ENCODE results near the gene TEX264.

DNA sequence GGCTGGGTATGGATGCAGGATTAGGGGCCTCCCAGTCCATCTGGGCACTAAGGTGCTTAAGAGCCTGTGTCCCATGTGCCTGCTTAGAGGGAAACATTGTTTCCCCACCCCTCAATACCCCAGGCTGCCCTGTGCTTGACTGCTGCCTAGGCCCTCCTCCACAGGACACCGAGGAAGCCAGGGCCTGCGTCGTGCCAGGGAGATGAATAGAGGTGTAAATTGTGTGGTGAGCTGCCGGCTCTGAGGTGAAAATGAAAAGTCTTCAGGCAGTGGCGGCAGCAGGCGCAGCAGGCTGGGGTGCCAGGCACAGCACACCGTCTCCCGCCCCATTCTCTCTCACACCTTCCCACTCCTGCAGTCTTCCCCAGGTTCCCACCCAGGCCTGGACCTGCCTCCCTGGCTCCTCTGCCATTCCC is 21.9 kb downstream of the TEX264 start:
- TF ChIP-seq, protein P1, sequence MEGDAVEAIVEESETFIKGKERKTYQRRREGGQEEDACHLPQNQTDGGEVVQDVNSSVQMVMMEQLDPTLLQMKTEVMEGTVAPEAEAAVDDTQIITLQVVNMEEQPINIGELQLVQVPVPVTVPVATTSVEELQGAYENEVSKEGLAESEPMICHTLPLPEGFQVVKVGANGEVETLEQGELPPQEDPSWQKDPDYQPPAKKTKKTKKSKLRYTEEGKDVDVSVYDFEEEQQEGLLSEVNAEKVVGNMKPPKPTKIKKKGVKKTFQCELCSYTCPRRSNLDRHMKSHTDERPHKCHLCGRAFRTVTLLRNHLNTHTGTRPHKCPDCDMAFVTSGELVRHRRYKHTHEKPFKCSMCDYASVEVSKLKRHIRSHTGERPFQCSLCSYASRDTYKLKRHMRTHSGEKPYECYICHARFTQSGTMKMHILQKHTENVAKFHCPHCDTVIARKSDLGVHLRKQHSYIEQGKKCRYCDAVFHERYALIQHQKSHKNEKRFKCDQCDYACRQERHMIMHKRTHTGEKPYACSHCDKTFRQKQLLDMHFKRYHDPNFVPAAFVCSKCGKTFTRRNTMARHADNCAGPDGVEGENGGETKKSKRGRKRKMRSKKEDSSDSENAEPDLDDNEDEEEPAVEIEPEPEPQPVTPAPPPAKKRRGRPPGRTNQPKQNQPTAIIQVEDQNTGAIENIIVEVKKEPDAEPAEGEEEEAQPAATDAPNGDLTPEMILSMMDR (IDR thresholded peaks at IDR 0.05; ENCODE audit: insufficient read depth, low read depth, low read length) = no peak
- no peak for TF ChIP-seq EZH2 (IDR thresholded peaks at IDR 0.05; ENCODE audit: insufficient read depth, low read length)
